ENCODE results near the gene MAP3K2.

Gene MAP3K2

GRCh38 chr2:127387655-127388422 lies at the start of gene MAP3K2:
TSS of gene MAP3K2 (minus strand) at chr2:127387975. CDS start at chr2:127343129, 44,846 bp downstream.
- Histone ChIP-seq H3K9me3 (no peaks in the 10 kb centered on the region), H3K4me1 (peaks cover 11% of the 10 kb centered on the region)
- DNase-seq (ENCODE audit: low spot score in 2 of 2), result peak; percentile 86 to 95

GRCh38 chr2:127437056-127437455 lies 49.3 kb upstream of the MAP3K2 start:
- DNase-seq (ENCODE audit: low spot score in 2 of 2), result no peak
- Histone ChIP-seq H3K4me3 (no peak overlapping the region), H3K9me3 (peaks cover 4% of the 10 kb centered on the region; the same call in 1 of the 2 replicates), H3K36me3 (replicated peaks) (no peaks in the 10 kb centered on the region), H3K27me3 (ENCODE audit: low read depth) (no peaks in the 10 kb centered on the region), H3K4me1 (no peaks in the 10 kb centered on the region)
- in situ Hi-C loops (cut with MboI; ENCODE audit: low sequenced_read_pairs), result no loop called here

More at GRCh38 chr2:127387655-127388422, at the start of gene MAP3K2:
- H3K27me3 ChIP-seq (ENCODE audit: low read depth), result no peaks in the 10 kb centered on the region
- no peaks in the 10 kb centered on the region for H3K36me3 ChIP-seq (replicated peaks)
- peak within 1 kb of the TSS; percentile 85 for H3K4me3 ChIP-seq
- in situ Hi-C loops (cut with MboI; ENCODE audit: low sequenced_read_pairs), result no loop called here

GRCh38 chr2:127434515-127434914 lies 46.7 kb upstream of the MAP3K2 start:
- no peaks in the 10 kb centered on the region for H3K27me3 ChIP-seq (ENCODE audit: low read depth)
- H3K9me3 ChIP-seq, result no peaks in the 10 kb centered on the region
- no peaks in the 10 kb centered on the region for H3K36me3 ChIP-seq (replicated peaks)
- no peak overlapping the region for H3K4me3 ChIP-seq
- in situ Hi-C loops (cut with MboI; ENCODE audit: low sequenced_read_pairs), result no loop called here
- no peak for DNase-seq (ENCODE audit: low spot score in 2 of 2)
- H3K4me1 ChIP-seq, result no peaks in the 10 kb centered on the region

GRCh38 chr2:127431408-127432023 lies 43.7 kb upstream of the MAP3K2 start:
- DNase-seq (ENCODE audit: low spot score in 2 of 2), result no peak

GRCh38 chr2:127429844-127430425 lies 42.2 kb upstream of the MAP3K2 start:
- Histone ChIP-seq H3K4me3 (no peak overlapping the region), H3K4me1 (no peaks in the 10 kb centered on the region), H3K9me3 (no peaks in the 10 kb centered on the region), H3K27me3 (ENCODE audit: low read depth) (no peaks in the 10 kb centered on the region), H3K36me3 (replicated peaks) (no peaks in the 10 kb centered on the region)
- peak in 1 of 2 experiments; percentile 2 for DNase-seq (ENCODE audit: low spot score in 2 of 2)
- in situ Hi-C loops (cut with MboI; ENCODE audit: low sequenced_read_pairs), result no loop called here

More at GRCh38 chr2:127431408-127432023, 43.7 kb upstream of the MAP3K2 start:
- in situ Hi-C loops (cut with MboI; ENCODE audit: low sequenced_read_pairs), result no loop called here
- H3K36me3 ChIP-seq (replicated peaks), result no peaks in the 10 kb centered on the region
- H3K27me3 ChIP-seq (ENCODE audit: low read depth), result no peaks in the 10 kb centered on the region
- no peaks in the 10 kb centered on the region for H3K4me1 ChIP-seq
- H3K9me3 ChIP-seq, result no peaks in the 10 kb centered on the region
- H3K4me3 ChIP-seq, result no peak overlapping the region

GRCh38 chr2:127429291-127429690 lies 41.5 kb upstream of the MAP3K2 start:
- no peaks in the 10 kb centered on the region for H3K36me3 ChIP-seq (replicated peaks)
- H3K4me1 ChIP-seq, result no peaks in the 10 kb centered on the region
- peak in 1 of 2 experiments; percentile 0 for DNase-seq (ENCODE audit: low spot score in 2 of 2)
- no peaks in the 10 kb centered on the region for H3K9me3 ChIP-seq
- no peaks in the 10 kb centered on the region for H3K27me3 ChIP-seq (ENCODE audit: low read depth)
- in situ Hi-C loops (cut with MboI; ENCODE audit: low sequenced_read_pairs), result no loop called here
- H3K4me3 ChIP-seq, result no peak overlapping the region

GRCh38 chr2:127428815-127429109 lies 41.0 kb upstream of the MAP3K2 start:
- Histone ChIP-seq H3K27me3 (ENCODE audit: low read depth) (no peaks in the 10 kb centered on the region), H3K4me1 (peaks cover 2% of the 10 kb centered on the region), H3K9me3 (no peaks in the 10 kb centered on the region), H3K4me3 (no peak overlapping the region), H3K36me3 (replicated peaks) (no peaks in the 10 kb centered on the region)
- in situ Hi-C loops (cut with MboI; ENCODE audit: low sequenced_read_pairs), result no loop called here
- DNase-seq (ENCODE audit: low spot score in 2 of 2), result peak in 1 of 2 experiments; percentile 3

GRCh38 chr2:127428057-127428814 lies 40.5 kb upstream of the MAP3K2 start:
- in situ Hi-C loops (cut with MboI; ENCODE audit: low sequenced_read_pairs), result no loop called here
- H3K36me3 ChIP-seq (replicated peaks), result no peaks in the 10 kb centered on the region
- peak in 1 of 2 experiments; percentile 5 for DNase-seq (ENCODE audit: low spot score in 2 of 2)
- peaks cover 3% of the 10 kb centered on the region for H3K4me1 ChIP-seq
- H3K27me3 ChIP-seq (ENCODE audit: low read depth), result no peaks in the 10 kb centered on the region
- H3K9me3 ChIP-seq, result no peaks in the 10 kb centered on the region
- no peak overlapping the region for H3K4me3 ChIP-seq

GRCh38 chr2:127427376-127428056 lies 39.7 kb upstream of the MAP3K2 start:
- in situ Hi-C loops (cut with MboI; ENCODE audit: low sequenced_read_pairs), result no loop called here
- Histone ChIP-seq H3K4me3 (no peak overlapping the region), H3K9me3 (no peaks in the 10 kb centered on the region), H3K27me3 (ENCODE audit: low read depth) (no peaks in the 10 kb centered on the region), H3K36me3 (replicated peaks) (no peaks in the 10 kb centered on the region), H3K4me1 (peaks cover 3% of the 10 kb centered on the region)
- DNase-seq (ENCODE audit: low spot score in 2 of 2), result peak in 1 of 2 experiments; percentile 1

- peak in 1 of 2 experiments; percentile 4 for DNase-seq (ENCODE audit: low spot score in 2 of 2)
- Histone ChIP-seq H3K9me3 (no peaks in the 10 kb centered on the region), H3K4me3 (no peak overlapping the region), H3K27me3 (ENCODE audit: low read depth) (no peaks in the 10 kb centered on the region), H3K36me3 (replicated peaks) (no peaks in the 10 kb centered on the region), H3K4me1 (peaks cover 3% of the 10 kb centered on the region)
- in situ Hi-C loops (cut with MboI; ENCODE audit: low sequenced_read_pairs), result no loop called here
Observed at GRCh38 chr2:127426501-127427354, 39.0 kb upstream of the MAP3K2 start.

GRCh38 chr2:127425540-127426490 lies 38.0 kb upstream of the MAP3K2 start:
- H3K9me3 ChIP-seq, result no peaks in the 10 kb centered on the region
- in situ Hi-C loops (cut with MboI; ENCODE audit: low sequenced_read_pairs), result no loop called here
- no peaks in the 10 kb centered on the region for H3K36me3 ChIP-seq (replicated peaks)
- H3K4me3 ChIP-seq, result no peak overlapping the region
- H3K27me3 ChIP-seq (ENCODE audit: low read depth), result no peaks in the 10 kb centered on the region
- H3K4me1 ChIP-seq, result peaks cover 3% of the 10 kb centered on the region
- no peak for DNase-seq (ENCODE audit: low spot score in 2 of 2)
